Fibroblast of lung (primary cell): ENCODE measurements around the gene BACH1.

Experiments used
- CTCF ChIP-seq, 2 donors: IDR thresholded peaks in 1 of 2; conservative IDR thresholded peaks in 1 of 2; 1 replicate in 1 of 2; 2 replicates in 1 of 2; pipeline ENCODE4 v1.5.1; 2011 to 2012; ENCODE audit warnings: low read length in 2 of 2, control low read depth in 1 of 2, inconsistent platforms in 1 of 2, low read depth in 1 of 2, mild to moderate bottlenecking in 1 of 2
- EZH2 ChIP-seq: IDR thresholded peaks from 2 replicates; pipeline ENCODE4 v1.5.1; 2012; ENCODE audit warnings: low read length, control low read depth, mild to moderate bottlenecking; ENCODE audit errors: missing control alignments

DNA sequence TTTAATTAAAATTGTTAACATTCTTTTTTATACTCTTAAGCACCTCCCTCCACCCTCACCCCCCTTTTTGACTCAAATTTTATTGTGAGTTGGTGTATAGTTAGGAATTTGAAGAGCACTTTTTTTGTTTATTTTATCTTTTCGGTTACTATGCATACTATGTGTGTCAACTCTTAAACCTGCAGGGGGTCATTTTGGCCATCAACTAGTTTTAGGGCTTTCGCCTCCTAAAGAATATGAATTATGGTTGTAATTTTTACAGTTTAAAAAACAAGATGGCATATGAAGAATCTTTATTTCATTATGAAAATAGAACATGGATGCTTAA, 9.7 kb downstream of the BACH1 start:
- no peak for TF ChIP-seq CTCF (conservative IDR thresholded peaks at IDR 0.05 in 1 of 2, IDR thresholded peaks at IDR 0.05 in 1 of 2; ENCODE audit: low read depth in 1 of 2, low read length in 2 of 2)
- no peak for TF ChIP-seq EZH2
